ENCODE measurements around the gene STAC.
"Not testable (repeated sequence)": the region's sequence is repeated elsewhere in the genome, so short reads cannot be mapped to it uniquely, and the experiment has no call there.

Gene STAC

GRCh38 chr3:36480911-36481648 is 100.8 kb downstream of the STAC start:
- no peak for DNase-seq (ENCODE audit: low read depth in 2 of 2)

GRCh38 chr3:36482256-36482655 is 102.0 kb downstream of the STAC start:
- no peak for DNase-seq (ENCODE audit: low read depth in 2 of 2)

DNA sequence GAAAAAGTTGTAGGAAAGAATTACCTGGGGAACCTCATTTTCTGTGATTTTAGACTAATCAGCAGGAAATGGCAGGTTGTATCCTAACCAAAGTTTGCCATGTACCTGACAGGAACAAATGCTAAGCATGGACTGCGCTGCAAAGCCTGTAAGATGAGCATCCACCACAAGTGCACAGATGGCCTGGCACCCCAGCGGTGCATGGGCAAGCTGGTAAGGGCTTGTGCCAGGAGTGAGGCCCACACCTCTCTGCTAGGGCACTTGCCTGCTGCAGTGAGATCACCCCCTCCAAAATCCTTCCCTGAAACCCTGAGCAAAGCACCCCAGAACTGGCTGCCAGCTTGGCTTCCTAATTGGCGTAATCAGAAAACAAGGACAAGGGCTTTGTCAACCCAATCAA is 102.6 kb downstream of the STAC start:
- DNase-seq (ENCODE audit: low read depth in 2 of 2) = no peak

GRCh38 chr3:36483709-36484108 is 103.4 kb downstream of the STAC start:
- no peak for DNase-seq (ENCODE audit: low read depth in 2 of 2)

DNA sequence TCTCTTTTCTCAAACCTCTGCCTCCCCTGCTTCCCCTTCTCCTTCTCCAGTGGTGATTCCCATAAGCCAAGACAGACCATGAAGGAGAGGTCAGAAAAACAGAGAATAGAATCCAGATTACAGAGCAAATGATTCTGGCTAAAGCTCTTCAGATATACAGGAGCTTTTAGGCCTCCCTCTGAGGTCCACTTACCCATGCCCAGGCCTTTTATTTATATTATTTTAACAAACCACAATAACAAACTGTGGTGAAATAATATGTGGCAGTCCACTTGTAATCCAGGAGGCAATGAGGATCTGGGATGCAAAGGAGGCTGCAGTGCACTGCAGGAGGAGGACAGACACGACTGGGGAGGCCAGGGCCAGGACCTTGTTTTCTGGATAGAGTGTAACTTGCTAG is 104.1 kb downstream of the STAC start:
- DNase-seq (ENCODE audit: low read depth in 2 of 2) = no peak

- no peak for DNase-seq (ENCODE audit: low read depth in 2 of 2)
Observed at GRCh38 chr3:36486009-36486795, 105.9 kb downstream of the STAC start.

GRCh38 chr3:36487616-36488015 is 107.3 kb downstream of the STAC start:
- DNase-seq (ENCODE audit: low read depth in 2 of 2) = no peak

DNA sequence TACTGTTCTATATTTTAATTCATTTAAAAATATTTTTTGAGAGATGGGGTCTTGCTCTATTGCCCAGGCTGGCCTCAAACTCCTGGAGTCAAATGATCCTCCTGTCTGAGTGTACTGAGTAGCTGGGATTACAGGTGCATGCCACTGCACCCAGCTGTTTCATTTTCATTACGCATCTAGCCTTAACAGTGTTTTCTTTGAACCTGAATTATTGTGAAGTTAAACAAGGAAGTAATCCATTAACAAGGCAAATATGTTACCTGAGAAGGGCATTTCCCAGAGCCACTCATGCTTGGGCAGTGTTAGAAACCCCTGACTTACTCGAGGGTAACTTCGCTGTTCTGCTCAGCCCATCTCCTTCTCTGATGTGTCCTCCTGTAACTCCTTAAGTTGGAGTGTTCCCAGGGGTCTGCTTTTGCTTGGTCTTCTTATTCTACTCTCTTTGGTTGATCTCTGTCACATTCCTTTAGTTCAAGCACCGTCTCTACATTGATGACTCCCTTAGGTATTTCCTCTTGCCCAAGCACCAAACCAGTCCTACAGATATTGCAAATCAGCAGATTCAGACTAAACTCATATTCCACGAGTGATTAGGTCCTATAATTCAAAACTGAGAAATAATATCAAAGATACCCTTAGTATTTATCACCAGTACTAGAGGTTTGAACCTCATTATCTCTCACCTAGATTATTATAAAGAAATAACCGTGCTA is 107.9 kb downstream of the STAC start:
- no peak for DNase-seq (ENCODE audit: low read depth in 2 of 2)

GRCh38 chr3:36489101-36489500 is 108.8 kb downstream of the STAC start:
- no peak for DNase-seq (ENCODE audit: low read depth in 2 of 2)

DNA sequence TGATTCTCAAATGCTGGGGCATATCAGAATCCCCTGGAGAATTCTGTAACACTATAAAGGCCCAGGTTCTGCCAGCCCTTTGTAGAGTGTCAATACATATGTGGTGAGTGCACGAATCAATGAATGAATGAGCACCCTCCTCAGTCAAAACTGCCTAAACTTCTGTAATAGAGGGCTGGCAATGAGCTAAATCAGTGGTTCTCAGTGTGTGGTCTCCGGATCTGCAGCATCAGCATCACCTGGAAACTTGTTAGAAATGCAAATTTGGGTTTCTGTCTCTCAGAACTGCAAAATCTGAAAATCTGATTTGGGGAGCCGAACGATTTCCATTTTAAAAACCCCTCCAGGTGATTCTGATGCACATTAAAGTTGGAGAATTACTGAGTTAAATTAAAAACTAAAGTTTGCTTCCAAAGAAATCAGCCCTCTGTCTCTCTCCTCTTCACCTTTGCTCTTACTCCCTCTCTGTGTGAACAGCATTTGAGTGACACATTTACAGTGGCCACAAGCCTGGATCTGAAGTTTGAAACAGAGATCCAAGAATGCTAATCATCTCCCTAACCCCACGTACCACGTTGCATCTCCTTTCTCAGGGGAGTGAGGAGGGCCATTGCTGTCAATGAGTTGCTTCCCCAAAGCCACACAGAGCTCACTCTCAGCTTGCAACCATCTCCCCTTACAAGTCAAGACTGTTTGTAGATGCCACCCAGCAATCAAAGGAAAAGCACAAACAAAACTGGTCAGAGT is 109.5 kb downstream of the STAC start:
- no peak for DNase-seq (ENCODE audit: low read depth in 2 of 2)

- no peak for DNase-seq (ENCODE audit: low read depth in 2 of 2)
Observed at GRCh38 chr3:36493051-36493450, 112.7 kb downstream of the STAC start.

DNA sequence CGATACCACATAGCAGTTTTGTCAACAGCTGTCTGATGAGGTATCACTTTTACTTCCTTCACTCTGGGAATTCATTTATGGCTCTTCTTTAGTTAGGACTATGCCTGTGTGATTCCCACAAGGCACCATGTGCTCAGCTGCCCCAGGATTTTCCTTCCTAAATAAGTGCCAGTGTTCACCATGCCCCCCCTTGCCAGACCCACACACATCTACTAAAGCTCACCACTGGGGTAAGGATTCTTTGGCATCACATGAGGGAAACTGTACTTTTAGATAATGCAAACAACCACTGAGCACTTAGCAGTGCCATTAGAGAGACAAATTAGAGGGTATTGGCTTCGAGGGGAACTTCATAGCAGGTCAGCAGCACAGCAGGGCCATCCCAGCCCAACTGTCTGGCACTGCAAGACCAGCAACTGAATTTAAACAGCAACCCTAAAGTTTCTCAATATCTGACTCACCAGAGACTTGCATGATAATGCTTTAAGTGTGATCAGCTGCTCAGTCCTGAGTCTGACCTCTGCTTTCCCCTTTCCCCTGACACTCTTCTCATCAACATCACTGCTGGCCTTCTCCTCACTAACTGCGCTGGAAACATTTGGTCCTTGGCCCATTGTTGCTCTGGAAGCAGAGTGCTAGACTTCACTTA is 114.3 kb downstream of the STAC start:
- no peak for DNase-seq (ENCODE audit: low read depth in 2 of 2)

- no peak for DNase-seq (ENCODE audit: low read depth in 2 of 2)
Observed at GRCh38 chr3:36496684-36497633, 116.7 kb downstream of the STAC start.

- DNase-seq (ENCODE audit: low read depth in 2 of 2) = not testable (repeated sequence)
Observed at GRCh38 chr3:36500053-36500452, 119.7 kb downstream of the STAC start.

DNA sequence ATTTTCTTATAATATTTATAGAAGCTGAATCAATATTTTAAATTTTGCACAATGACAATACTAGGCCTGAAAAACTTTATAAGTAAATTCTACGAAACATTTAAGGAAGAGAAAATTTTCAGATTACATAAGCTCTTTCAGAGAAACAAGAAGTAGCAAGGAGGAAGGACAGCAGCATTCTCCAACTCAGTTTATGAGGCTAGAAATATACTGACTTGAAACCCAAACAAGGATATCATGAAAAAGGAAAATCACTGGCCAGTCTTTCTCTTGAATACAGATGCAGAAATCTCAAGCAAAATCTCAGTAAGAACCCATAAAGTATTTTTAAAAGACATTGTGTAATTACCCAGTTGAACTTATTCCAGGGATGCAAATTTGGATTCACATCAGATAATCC is 121.3 kb downstream of the STAC start:
- no peak for DNase-seq (ENCODE audit: low read depth in 2 of 2)

GRCh38 chr3:36505393-36505792 is 125.1 kb downstream of the STAC start:
- DNase-seq (ENCODE audit: low read depth in 2 of 2) = no peak

DNA sequence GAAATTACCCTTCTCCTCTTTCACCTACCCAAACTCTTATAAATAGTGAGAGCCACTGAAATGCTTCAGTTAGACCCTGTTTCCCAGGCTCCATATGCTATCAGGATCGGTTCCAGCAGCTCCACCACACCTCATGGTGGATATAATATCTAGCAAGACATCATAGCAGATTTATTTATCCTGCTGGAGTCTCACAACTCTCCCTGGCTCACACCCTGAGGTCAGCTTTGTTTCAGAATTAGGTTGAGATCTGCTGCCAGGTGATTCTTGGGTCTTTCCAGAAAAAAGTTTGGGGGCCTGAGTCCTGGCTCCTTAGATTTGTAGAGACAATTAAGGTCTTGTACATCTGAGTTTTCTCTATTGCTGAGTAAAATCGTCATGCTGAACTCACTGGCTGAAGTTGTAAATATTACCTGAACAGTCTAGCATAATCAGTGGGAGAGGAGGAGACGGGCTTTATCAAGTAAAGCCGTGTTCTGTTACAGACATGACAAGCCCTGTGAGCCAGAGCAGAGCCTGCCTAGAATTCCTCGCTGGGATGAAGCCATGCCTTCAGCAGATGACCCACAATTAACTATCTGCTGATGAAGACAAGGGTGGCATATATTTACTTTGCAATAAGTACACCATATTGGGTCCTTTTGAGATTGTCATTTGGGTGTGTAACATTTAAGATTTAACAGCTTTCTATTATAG is 131.6 kb downstream of the STAC start:
- no peak for DNase-seq (ENCODE audit: low read depth in 2 of 2)

DNA sequence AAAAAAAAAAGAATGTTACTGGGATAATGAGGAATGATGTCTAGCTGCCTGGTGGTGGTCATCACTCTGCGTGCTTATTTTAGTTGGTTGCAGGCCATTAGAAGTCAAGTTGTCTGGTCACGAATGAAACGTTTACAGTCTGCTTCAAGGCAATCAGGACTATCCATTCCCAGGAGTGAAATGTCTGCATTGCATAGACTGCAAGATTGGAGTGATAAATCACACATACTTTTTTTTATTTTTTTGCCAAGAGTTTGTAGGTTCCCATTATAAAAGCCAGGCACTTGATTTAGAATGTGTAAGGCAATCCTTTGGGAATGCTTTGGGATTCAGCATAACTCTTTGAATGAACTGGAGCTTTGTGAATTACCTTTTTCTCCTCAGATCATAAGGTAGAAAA is 132.3 kb downstream of the STAC start:
- no peak for DNase-seq (ENCODE audit: low read depth in 2 of 2)

- DNase-seq (ENCODE audit: low read depth in 2 of 2) = no peak
Observed at GRCh38 chr3:36514171-36514570, 133.9 kb downstream of the STAC start.

- DNase-seq (ENCODE audit: low read depth in 2 of 2) = no peak
Observed at GRCh38 chr3:36519682-36520081, 139.4 kb downstream of the STAC start.
